Liver (tissue), 3 donors: Measurements from ENCODE around the gene TBX1.

Source experiments
- GABPA ChIP-seq, 2 donors: IDR thresholded peaks in 1 of 2; conservative IDR thresholded peaks in 1 of 2; 2 replicates each; pipeline ENCODE4 v1.6.1; 2016; ENCODE audit warnings: antibody characterized with exemption in 2 of 2, mild to moderate bottlenecking in 1 of 2, moderate library complexity in 1 of 2
- RXRA ChIP-seq, 2 donors: IDR thresholded peaks; 2 replicates each; pipeline ENCODE4 v1.6.1; 2017 to 2018; ENCODE audit warnings: antibody characterized with exemption in 2 of 2, mild to moderate bottlenecking in 1 of 2
- TF ChIP-seq, protein P1 (sequence below): fragments of 150-350 bp; IDR thresholded peaks from 2 replicates; pipeline ENCODE4 v1.5.1; 2017; ENCODE audit warnings: improper control_type of control experiment, low read depth, low read length; ENCODE audit not compliant: missing input control
- TF ChIP-seq, protein P2 (sequence below): IDR thresholded peaks from 2 replicates; pipeline ENCODE4 v1.6.1; 2016; ENCODE audit warnings: antibody characterized with exemption, mild to moderate bottlenecking
- TF ChIP-seq, protein P3 (sequence below): IDR thresholded peaks from 2 replicates; pipeline ENCODE4 v1.6.1; 2016; ENCODE audit warnings: antibody characterized with exemption
- donor health status: healthy.
- donor health status: healthy.

DNA sequence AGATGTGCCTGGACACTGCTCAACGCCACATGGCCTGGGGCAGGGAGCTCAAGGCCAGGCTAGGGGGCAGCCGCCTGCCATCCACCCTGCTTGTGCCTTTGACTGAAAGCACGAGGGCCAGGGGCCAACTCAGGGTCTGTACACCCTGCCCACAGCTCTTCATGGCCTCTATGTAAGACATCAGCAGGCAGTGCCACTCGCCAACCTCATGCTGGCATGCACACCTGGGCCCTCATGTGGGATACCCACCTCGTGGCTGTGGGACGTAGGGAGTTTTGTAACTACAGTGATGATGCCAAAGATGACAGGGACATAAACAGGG is 25.6 kb downstream of the TBX1 start:
- TF ChIP-seq, protein P1, sequence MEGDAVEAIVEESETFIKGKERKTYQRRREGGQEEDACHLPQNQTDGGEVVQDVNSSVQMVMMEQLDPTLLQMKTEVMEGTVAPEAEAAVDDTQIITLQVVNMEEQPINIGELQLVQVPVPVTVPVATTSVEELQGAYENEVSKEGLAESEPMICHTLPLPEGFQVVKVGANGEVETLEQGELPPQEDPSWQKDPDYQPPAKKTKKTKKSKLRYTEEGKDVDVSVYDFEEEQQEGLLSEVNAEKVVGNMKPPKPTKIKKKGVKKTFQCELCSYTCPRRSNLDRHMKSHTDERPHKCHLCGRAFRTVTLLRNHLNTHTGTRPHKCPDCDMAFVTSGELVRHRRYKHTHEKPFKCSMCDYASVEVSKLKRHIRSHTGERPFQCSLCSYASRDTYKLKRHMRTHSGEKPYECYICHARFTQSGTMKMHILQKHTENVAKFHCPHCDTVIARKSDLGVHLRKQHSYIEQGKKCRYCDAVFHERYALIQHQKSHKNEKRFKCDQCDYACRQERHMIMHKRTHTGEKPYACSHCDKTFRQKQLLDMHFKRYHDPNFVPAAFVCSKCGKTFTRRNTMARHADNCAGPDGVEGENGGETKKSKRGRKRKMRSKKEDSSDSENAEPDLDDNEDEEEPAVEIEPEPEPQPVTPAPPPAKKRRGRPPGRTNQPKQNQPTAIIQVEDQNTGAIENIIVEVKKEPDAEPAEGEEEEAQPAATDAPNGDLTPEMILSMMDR, result no peak
- TF ChIP-seq, protein P2, sequence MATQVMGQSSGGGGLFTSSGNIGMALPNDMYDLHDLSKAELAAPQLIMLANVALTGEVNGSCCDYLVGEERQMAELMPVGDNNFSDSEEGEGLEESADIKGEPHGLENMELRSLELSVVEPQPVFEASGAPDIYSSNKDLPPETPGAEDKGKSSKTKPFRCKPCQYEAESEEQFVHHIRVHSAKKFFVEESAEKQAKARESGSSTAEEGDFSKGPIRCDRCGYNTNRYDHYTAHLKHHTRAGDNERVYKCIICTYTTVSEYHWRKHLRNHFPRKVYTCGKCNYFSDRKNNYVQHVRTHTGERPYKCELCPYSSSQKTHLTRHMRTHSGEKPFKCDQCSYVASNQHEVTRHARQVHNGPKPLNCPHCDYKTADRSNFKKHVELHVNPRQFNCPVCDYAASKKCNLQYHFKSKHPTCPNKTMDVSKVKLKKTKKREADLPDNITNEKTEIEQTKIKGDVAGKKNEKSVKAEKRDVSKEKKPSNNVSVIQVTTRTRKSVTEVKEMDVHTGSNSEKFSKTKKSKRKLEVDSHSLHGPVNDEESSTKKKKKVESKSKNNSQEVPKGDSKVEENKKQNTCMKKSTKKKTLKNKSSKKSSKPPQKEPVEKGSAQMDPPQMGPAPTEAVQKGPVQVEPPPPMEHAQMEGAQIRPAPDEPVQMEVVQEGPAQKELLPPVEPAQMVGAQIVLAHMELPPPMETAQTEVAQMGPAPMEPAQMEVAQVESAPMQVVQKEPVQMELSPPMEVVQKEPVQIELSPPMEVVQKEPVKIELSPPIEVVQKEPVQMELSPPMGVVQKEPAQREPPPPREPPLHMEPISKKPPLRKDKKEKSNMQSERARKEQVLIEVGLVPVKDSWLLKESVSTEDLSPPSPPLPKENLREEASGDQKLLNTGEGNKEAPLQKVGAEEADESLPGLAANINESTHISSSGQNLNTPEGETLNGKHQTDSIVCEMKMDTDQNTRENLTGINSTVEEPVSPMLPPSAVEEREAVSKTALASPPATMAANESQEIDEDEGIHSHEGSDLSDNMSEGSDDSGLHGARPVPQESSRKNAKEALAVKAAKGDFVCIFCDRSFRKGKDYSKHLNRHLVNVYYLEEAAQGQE, result no peak
- TF ChIP-seq, protein P3, sequence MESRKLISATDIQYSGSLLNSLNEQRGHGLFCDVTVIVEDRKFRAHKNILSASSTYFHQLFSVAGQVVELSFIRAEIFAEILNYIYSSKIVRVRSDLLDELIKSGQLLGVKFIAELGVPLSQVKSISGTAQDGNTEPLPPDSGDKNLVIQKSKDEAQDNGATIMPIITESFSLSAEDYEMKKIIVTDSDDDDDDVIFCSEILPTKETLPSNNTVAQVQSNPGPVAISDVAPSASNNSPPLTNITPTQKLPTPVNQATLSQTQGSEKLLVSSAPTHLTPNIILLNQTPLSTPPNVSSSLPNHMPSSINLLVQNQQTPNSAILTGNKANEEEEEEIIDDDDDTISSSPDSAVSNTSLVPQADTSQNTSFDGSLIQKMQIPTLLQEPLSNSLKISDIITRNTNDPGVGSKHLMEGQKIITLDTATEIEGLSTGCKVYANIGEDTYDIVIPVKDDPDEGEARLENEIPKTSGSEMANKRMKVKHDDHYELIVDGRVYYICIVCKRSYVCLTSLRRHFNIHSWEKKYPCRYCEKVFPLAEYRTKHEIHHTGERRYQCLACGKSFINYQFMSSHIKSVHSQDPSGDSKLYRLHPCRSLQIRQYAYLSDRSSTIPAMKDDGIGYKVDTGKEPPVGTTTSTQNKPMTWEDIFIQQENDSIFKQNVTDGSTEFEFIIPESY, result no peak
- TF ChIP-seq RXRA (IDR thresholded peaks at IDR 0.05), result no peak
- no peak for TF ChIP-seq GABPA (IDR thresholded peaks at IDR 0.05 in 1 of 2, conservative IDR thresholded peaks at IDR 0.05 in 1 of 2)
